ENCODE results near the gene TGFB1.
A peak's percentile ranks its signal among the peaks of the same experiment; 100 is the strongest.
"Not testable (repeated sequence)": the region's sequence is repeated elsewhere in the genome, so short reads cannot be mapped to it uniquely, and the experiment has no call there.

Gene TGFB1

GRCh38 chr19:41367848-41368301, 14.2 kb upstream of the TGFB1 start:
- DNase-seq: no peak

- no peak for DNase-seq
Measured at GRCh38 chr19:41366089-41366488, 12.4 kb upstream of the TGFB1 start.

GRCh38 chr19:41364524-41365391, 11.0 kb upstream of the TGFB1 start:
- DNase-seq: no peak

- DNase-seq: peak; percentile 99
Measured at GRCh38 chr19:41363753-41364523, 10.2 kb upstream of the TGFB1 start, which contains the start of gene B9D2. Gene B9D2, minus strand, starts transcription at chr19:41364149. Its CDS starts 630 bp downstream, at chr19:41363519.

- no peak for DNase-seq
Measured at GRCh38 chr19:41363371-41363752, 9.6 kb upstream of the TGFB1 start.

- DNase-seq: no peak
Measured at GRCh38 chr19:41362143-41362847, 8.6 kb upstream of the TGFB1 start.

GRCh38 chr19:41359741-41360140, 6.0 kb upstream of the TGFB1 start:
- no peak for DNase-seq

- no peak for DNase-seq
Measured at GRCh38 chr19:41357746-41358145, 4.0 kb upstream of the TGFB1 start.

GRCh38 chr19:41356984-41357739, 3.4 kb upstream of the TGFB1 start:
- no peak for DNase-seq

GRCh38 chr19:41355802-41356201, 2.1 kb upstream of the TGFB1 start:
- no peak for DNase-seq

- no peak for DNase-seq
Measured at GRCh38 chr19:41355035-41355434, 1.3 kb upstream of the TGFB1 start.

GRCh38 chr19:41354343-41354953, 726 bp upstream of the TGFB1 start:
- DNase-seq: no peak

- peak; percentile 57 for DNase-seq
Measured at GRCh38 chr19:41352609-41353465, 885 bp downstream of the TGFB1 start.

- DNase-seq: no peak
Measured at GRCh38 chr19:41352279-41352608, 1.5 kb downstream of the TGFB1 start.

GRCh38 chr19:41351339-41352245, 2.1 kb downstream of the TGFB1 start:
- no peak for DNase-seq

- DNase-seq: no peak
Measured at GRCh38 chr19:41350735-41351338, 2.9 kb downstream of the TGFB1 start.

- not testable (repeated sequence) for DNase-seq
Measured at GRCh38 chr19:41346916-41347315, 6.8 kb downstream of the TGFB1 start.

GRCh38 chr19:41344162-41344561, 9.6 kb downstream of the TGFB1 start:
- DNase-seq: no peak

- no peak for DNase-seq
Measured at GRCh38 chr19:41341669-41342490, 11.8 kb downstream of the TGFB1 start.

Data from NCI-H748 treated with DMSO at 0.1 percent for 48 hours (cell line).